ENCODE results near the gene FHIP1A. TPM values are rescaled to one million over a fixed set of nuclear protein-coding genes. Genes with fewer than 3 reads are reported as not detected.

The FHIP1A gene
- total RNA-seq, 1 donor from 2014 or later, result 1.3 TPM

DNA sequence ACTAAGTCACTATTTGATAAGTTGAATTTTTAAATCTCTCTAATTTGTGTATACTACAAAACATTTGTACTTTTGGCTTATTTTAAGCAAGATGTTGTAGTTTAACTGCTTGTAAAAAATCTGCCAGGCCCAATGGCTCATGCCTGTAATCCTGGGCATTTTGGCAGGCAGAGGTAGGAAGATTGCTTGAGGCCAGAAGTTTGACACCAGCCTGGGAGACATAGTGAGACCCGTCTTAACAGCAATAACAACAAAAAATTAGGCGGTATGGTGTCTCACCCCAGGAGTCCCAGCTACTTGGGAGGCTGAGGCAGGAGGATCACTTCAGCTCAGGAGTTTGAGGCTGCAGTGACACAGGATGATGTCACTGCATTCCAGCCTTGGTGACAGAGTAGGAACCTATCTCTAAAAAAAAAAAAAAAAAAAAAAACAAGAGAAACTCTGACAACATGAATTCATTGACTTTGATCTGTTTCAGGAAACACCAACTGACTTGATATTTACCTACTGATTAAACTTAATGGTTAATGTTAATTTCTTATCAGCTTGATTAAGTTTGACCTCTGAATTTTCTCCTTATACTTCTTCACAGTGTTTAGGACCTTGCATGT lies 8.9 kb downstream of the FHIP1A start:
- DNase-seq (ENCODE audit: extremely low read depth, low read depth, low spot score), result no peak

- peak; percentile 78 for DNase-seq (ENCODE audit: extremely low read depth, low read depth, low spot score)
Observed at GRCh38 chr4:151418385-151418784, 9.4 kb downstream of the FHIP1A start.

- DNase-seq (ENCODE audit: extremely low read depth, low read depth, low spot score), result no peak
Observed at GRCh38 chr4:151418856-151419255, 9.9 kb downstream of the FHIP1A start.

- no peak for DNase-seq (ENCODE audit: extremely low read depth, low read depth, low spot score)
Observed at GRCh38 chr4:151420250-151420807, 11.4 kb downstream of the FHIP1A start.

GRCh38 chr4:151422854-151423253 lies 13.9 kb downstream of the FHIP1A start:
- no peak for DNase-seq (ENCODE audit: extremely low read depth, low read depth, low spot score)

DNA sequence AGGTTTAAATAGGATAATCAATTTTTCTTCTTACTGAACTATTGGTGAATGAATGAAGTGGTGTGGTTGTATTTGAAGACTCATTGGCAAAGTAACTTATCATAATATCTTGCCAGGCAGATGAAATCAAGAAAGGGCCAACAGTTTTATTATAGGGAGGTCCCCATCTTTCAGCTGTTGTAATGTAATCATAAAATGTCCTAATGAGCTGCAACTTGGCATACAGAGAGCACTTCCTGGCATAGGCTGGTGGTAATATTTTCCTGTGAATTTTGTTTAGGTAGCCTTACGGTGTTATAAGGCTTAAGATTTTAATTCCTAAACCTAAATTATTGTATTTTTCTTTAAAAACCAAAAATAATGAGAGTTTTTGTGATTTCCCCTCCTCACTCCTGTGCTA lies 17.5 kb downstream of the FHIP1A start:
- DNase-seq (ENCODE audit: extremely low read depth, low read depth, low spot score), result no peak

GRCh38 chr4:151427266-151427665 lies 18.3 kb downstream of the FHIP1A start:
- DNase-seq (ENCODE audit: extremely low read depth, low read depth, low spot score), result no peak

DNA sequence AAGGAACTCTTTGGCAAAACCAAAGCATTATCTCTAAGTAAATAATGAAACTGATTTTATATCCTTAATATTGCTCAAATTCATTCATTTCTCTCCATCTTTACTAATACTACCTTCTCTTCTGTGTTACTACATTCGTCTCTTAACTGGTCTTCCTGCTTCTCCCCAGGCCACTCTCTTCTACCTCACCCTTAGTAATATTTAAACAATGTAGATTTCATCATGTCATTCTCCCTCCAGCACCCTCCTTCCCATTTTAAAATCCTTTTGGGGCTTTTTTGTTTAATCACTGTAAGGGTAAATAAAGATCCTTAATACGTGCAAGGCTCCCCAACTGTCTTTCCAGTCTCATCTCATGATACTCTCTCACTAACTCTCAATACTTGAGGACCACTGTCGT lies 19.4 kb downstream of the FHIP1A start:
- no peak for DNase-seq (ENCODE audit: extremely low read depth, low read depth, low spot score)

GRCh38 chr4:151429957-151430570 lies 21.1 kb downstream of the FHIP1A start:
- DNase-seq (ENCODE audit: extremely low read depth, low read depth, low spot score), result no peak

GRCh38 chr4:151430740-151431457 lies 21.9 kb downstream of the FHIP1A start:
- DNase-seq (ENCODE audit: extremely low read depth, low read depth, low spot score), result no peak

GRCh38 chr4:151431728-151432127 lies 22.8 kb downstream of the FHIP1A start:
- no peak for DNase-seq (ENCODE audit: extremely low read depth, low read depth, low spot score)

GRCh38 chr4:151432654-151433053 lies 23.7 kb downstream of the FHIP1A start:
- DNase-seq (ENCODE audit: extremely low read depth, low read depth, low spot score), result no peak

GRCh38 chr4:151434183-151434860 lies 25.3 kb downstream of the FHIP1A start:
- no peak for DNase-seq (ENCODE audit: extremely low read depth, low read depth, low spot score)

GRCh38 chr4:151436093-151436518 lies 27.1 kb downstream of the FHIP1A start:
- DNase-seq (ENCODE audit: extremely low read depth, low read depth, low spot score), result no peak

DNA sequence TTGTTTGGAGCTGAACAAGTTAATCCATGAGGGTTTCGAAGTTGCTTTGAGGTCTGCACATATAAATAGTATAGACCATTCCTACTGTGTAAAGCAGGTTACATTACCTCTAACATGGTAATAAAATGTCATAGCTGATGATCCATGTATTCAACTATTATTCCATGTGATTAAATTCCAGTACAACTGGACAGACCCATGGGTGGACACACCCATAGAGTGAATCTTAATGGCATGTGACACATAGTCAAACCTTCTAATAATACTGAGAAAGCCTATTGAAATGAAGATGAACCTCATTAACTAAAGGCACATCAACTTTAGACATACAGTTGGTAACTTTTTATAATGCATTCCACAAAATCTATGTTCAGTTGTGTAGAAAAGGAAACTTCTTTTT lies 28.5 kb downstream of the FHIP1A start:
- no peak for DNase-seq (ENCODE audit: extremely low read depth, low read depth, low spot score)

GRCh38 chr4:151438154-151438553 lies 29.2 kb downstream of the FHIP1A start:
- no peak for DNase-seq (ENCODE audit: extremely low read depth, low read depth, low spot score)

DNA sequence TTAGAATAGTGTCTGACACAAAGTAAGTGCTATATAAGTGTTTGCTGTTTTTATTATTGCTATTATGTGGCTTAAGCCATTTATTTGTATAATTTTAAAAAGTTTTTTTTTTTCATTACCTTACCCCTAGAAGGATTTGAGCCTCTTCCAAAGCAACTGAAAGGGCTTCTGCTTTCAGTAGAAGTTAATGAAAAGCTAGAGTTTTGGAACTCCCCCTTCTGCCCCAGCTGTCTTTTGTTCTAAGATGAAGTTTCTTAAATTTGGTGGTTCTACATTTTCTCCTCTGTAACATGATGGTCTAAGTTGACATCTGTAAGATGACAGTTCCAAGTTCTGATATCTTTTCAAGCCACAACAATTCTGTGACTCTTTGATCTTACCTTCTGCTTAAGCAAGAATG lies 30.3 kb downstream of the FHIP1A start:
- no peak for DNase-seq (ENCODE audit: extremely low read depth, low read depth, low spot score)

DNA sequence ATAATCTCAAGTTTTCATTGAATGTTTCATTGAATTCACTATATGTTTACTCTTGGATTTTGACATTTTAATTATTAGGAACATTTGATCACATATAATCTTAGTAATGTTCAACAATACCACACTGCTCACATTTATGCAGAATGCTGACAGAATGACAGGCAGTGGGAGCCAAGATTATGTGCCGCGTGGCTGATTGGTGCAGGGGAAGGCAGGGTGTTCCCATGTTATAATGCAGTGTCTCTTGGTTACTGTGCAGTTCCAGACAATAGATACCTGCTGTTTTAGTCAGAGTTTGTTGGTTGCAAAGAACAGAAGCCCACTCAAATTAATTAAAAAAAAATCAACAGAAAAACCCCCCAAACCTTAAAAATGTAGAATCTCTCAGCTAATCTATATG lies 33.0 kb downstream of the FHIP1A start:
- DNase-seq (ENCODE audit: extremely low read depth, low read depth, low spot score), result no peak

- no peak for DNase-seq (ENCODE audit: extremely low read depth, low read depth, low spot score)
Observed at GRCh38 chr4:151443247-151443646, 34.3 kb downstream of the FHIP1A start.

DNA sequence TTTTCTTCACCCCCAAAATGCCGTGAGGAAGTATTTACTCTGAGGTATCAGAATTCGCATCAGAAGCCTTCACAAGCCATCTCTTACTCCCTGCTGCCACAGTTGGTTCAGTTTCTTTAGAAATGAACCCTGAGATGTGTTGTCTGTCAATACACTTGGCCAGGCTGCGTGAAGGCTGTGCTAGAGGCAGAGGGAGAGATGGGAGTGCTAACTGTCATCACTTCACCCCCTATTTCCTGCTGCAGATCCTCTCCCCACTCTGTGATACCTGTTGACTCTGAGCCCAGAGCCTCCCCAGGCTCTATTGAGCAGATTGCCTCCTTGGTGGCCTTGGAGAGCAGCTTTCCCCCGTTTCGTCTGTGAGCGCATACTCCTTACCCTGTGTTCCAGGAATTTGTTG lies 34.8 kb downstream of the FHIP1A start:
- no peak for DNase-seq (ENCODE audit: extremely low read depth, low read depth, low spot score)

DNA sequence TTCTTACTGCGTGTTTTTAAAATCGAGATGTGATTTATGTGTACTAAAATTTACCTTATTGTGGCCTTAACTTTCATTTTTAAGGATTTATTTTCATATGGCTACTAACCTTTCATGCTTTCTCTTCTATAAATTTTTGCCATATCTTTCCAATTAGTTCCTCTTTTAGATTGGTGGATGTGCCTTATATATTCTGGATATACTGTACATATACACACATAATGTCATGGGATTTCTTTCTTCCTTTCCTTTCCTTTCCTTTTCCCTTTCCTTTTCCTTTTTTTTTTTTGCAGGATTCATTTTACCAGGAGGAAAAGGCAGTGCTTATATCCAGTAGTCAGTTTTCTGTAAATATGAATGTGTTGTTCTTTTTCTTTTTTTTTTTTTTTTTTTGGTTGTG lies 37.2 kb downstream of the FHIP1A start:
- no peak for DNase-seq (ENCODE audit: extremely low read depth, low read depth, low spot score)
